H1 (cell line): ENCODE measurements around the gene FAR2. TPM values are rescaled to one million over a fixed set of nuclear protein-coding genes. Genes with fewer than 3 reads are reported as not detected.

Source experiments
- ATF2 ChIP-seq: IDR thresholded peaks from 2 replicates; pipeline ENCODE4 v1.6.1; 2012; ENCODE audit warnings: low read length, inconsistent platforms
- CHD1 ChIP-seq: IDR thresholded peaks from 2 replicates; pipeline ENCODE4 v1.6.1; 2012; ENCODE audit warnings: low read depth, low read length, improper control_type of control experiment
- HDAC2 ChIP-seq, 2 experiments: fragments of 300-600 bp in 1 of 2; sonication (generic) in 1 of 2; IDR thresholded peaks; 2 replicates each; pipeline ENCODE4 v1.6.1; 2011 to 2012; ENCODE audit warnings: low read depth in 2 of 2, low read length in 2 of 2, mild to moderate bottlenecking in 2 of 2, moderate library complexity in 2 of 2, borderline replicate concordance in 1 of 2, inconsistent platforms in 1 of 2
- MAX ChIP-seq: IDR thresholded peaks from 2 replicates; pipeline ENCODE4 v1.6.1; 2012; ENCODE audit warnings: inconsistent platforms
- RFX5 ChIP-seq: IDR thresholded peaks from 2 replicates; pipeline ENCODE4 v1.6.1; 2011; ENCODE audit warnings: low read depth, low read length, improper control_type of control experiment, borderline replicate concordance
- TEAD4 ChIP-seq: IDR thresholded peaks from 2 replicates; pipeline ENCODE4 v1.6.1; 2012; ENCODE audit warnings: low read depth, low read length, inconsistent platforms, mixed read lengths
- polyA plus RNA-seq, 7 experiments: library from polyadenylated mRNA; depleted of rRNA in 3 of 7; stranded (reverse) in 5 of 7; unstranded in 2 of 7; fragments of >200 nt in 5 of 7; fragments of 200-250 nt in 2 of 7; gene quantifications; 1 replicate in 5 of 7; 2 replicates in 1 of 7; 4 replicates in 1 of 7; pipeline versions ENCODE4 v1.2.1 to v1.2.3, GENCODE V29; 2011 to 2013; ENCODE audit warnings: missing spikeins in 2 of 7, mixed read lengths in 2 of 7
- total RNA-seq: library from RNA; stranded (reverse); fragmentation: NEBNext Ultra II Directional; extraction: Animal tissue kit (Norgen Biotek cat#: 25700); gene quantifications from 2 replicates; pipeline ENCODE4 v1.2.1, GENCODE V29; 2021

FAR2 gene
- total and polyA plus RNA-seq, 2 of the 8 experiments (the other 6 are each of a cell fraction or from before 2014, with no cell fraction given), result 24.0 to 24.1 TPM

- TF ChIP-seq ATF2 (no peak), HDAC2 (IDR thresholded peaks at IDR 0.05; ENCODE audit: borderline replicate concordance in 1 of 2, low read depth in 2 of 2, low read length in 2 of 2) (no peak), CHD1 (no peak), MAX (no peak), RFX5 (no peak), TEAD4 (no peak)
These were observed 18.4 kb downstream of the FAR2 start (continued) for GRCh38 chr12:29167445-29167844.
